H9 (cell line): ENCODE measurements around the gene CLK2. TPM values are rescaled to one million over a fixed set of nuclear protein-coding genes. Genes with fewer than 3 reads are reported as not detected.
A peak's percentile ranks its signal among the peaks of the same experiment; 100 is the strongest.

Source experiments
- DNase-seq: peaks from one replicate; pipeline ENCODE4 v3.0.0-alpha.2; 2017
- H2AFZ ChIP-seq: one replicate; pipeline ENCODE4 v1.6.1; 2013; ENCODE audit warnings: mild to moderate bottlenecking, low read length, control low read depth, moderate library complexity
- H2AK5ac ChIP-seq: 2 replicates; pipeline ENCODE4 v1.6.1; 2013; ENCODE audit warnings: low read length, control low read depth, mixed read lengths; ENCODE audit not compliant: insufficient read length
- H2BK120ac ChIP-seq: one replicate; pipeline ENCODE4 v1.6.1; 2013; ENCODE audit warnings: low read depth, mild to moderate bottlenecking, low read length, control low read depth, inconsistent platforms; ENCODE audit not compliant: poor library complexity, severe bottlenecking
- H2BK12ac ChIP-seq: 2 replicates; pipeline ENCODE4 v1.6.1; 2013; ENCODE audit warnings: low read length, control low read depth, mixed read lengths, low read depth; ENCODE audit not compliant: insufficient read length
- H2BK15ac ChIP-seq: 2 replicates; pipeline ENCODE4 v1.6.1; 2013; ENCODE audit warnings: low read depth, low read length, control low read depth
- H2BK20ac ChIP-seq: one replicate; pipeline ENCODE4 v1.6.1; 2013; ENCODE audit warnings: low read depth, mild to moderate bottlenecking, low read length, control low read depth, inconsistent platforms; ENCODE audit not compliant: poor library complexity, severe bottlenecking
- H2BK5ac ChIP-seq: 2 replicates; pipeline ENCODE4 v1.6.1; 2013; ENCODE audit warnings: low read length, control low read depth, mixed read lengths; ENCODE audit not compliant: insufficient read length
- H3K14ac ChIP-seq: 2 replicates; pipeline ENCODE4 v1.6.1; 2013; ENCODE audit warnings: low read length, control low read depth; ENCODE audit not compliant: insufficient read depth
- H3K18ac ChIP-seq: 2 replicates; pipeline ENCODE4 v1.6.1; 2013; ENCODE audit warnings: low read depth, mild to moderate bottlenecking, mixed read lengths, low read length, control low read depth; ENCODE audit not compliant: insufficient read length
- H3K23ac ChIP-seq: 2 replicates; pipeline ENCODE4 v1.6.1; 2013; ENCODE audit warnings: low read length, control low read depth, mixed read lengths, low read depth; ENCODE audit not compliant: insufficient read length
- H3K23me2 ChIP-seq: 2 replicates; pipeline ENCODE4 v1.6.1; 2013; ENCODE audit warnings: low read depth, mild to moderate bottlenecking, mixed read lengths, low read length, control low read depth; ENCODE audit not compliant: insufficient read length, poor library complexity, severe bottlenecking
- H3K27ac ChIP-seq: 2 replicates; pipeline ENCODE4 v1.5.1; 2013; ENCODE audit warnings: low read length, control low read depth, mixed read lengths, low read depth; ENCODE audit not compliant: insufficient read length
- H3K27me3 ChIP-seq: 2 replicates; pipeline ENCODE4 v1.6.1; 2013; ENCODE audit warnings: low read length, control low read depth, inconsistent platforms; ENCODE audit not compliant: insufficient read depth
- H3K4ac ChIP-seq: 2 replicates; pipeline ENCODE4 v1.6.1; 2013; ENCODE audit warnings: low read depth, mild to moderate bottlenecking, control low read depth, inconsistent platforms, low read length, moderate library complexity
- H3K4me1 ChIP-seq: 2 replicates; pipeline ENCODE4 v1.6.1; 2013; ENCODE audit warnings: low read length, control low read depth, inconsistent platforms; ENCODE audit not compliant: insufficient read depth
- H3K4me2 ChIP-seq: 2 replicates; pipeline ENCODE4 v1.6.1; 2013; ENCODE audit warnings: low read length, control low read depth, mixed read lengths; ENCODE audit not compliant: insufficient read length, insufficient read depth
- H3K56ac ChIP-seq: 2 replicates; pipeline ENCODE4 v1.6.1; 2013; ENCODE audit warnings: low read depth, mild to moderate bottlenecking, mixed read lengths, low read length, control low read depth; ENCODE audit not compliant: insufficient read length
- H3K79me1 ChIP-seq: 2 replicates; pipeline ENCODE4 v1.6.1; 2013; ENCODE audit warnings: low read depth, mild to moderate bottlenecking, moderate library complexity, low read length, control low read depth, inconsistent platforms; ENCODE audit not compliant: insufficient read depth, poor library complexity, severe bottlenecking
- H3K79me2 ChIP-seq: 2 replicates; pipeline ENCODE4 v1.6.1; 2013; ENCODE audit warnings: low read length, control low read depth, inconsistent platforms; ENCODE audit not compliant: insufficient read depth
- H3K9ac ChIP-seq: 2 replicates; pipeline ENCODE4 v1.6.1; 2013; ENCODE audit warnings: low read length, control low read depth, mixed read lengths; ENCODE audit not compliant: insufficient read length; ENCODE audit errors: extremely low read depth
- H3K9me3 ChIP-seq: one replicate; pipeline ENCODE4 v1.6.1; 2013; ENCODE audit warnings: low read depth, low read length, inconsistent platforms; ENCODE audit not compliant: control insufficient read depth
- H3T11ph ChIP-seq: one replicate; pipeline ENCODE4 v1.6.1; 2013; ENCODE audit warnings: mild to moderate bottlenecking, low read length, control low read depth, inconsistent platforms
- H4K20me1 ChIP-seq: one replicate; pipeline ENCODE4 v1.6.1; 2013; ENCODE audit not compliant: control insufficient read depth, insufficient read length, insufficient read depth
- H4K5ac ChIP-seq: 2 replicates; pipeline ENCODE4 v1.6.1; 2013; ENCODE audit warnings: low read depth, mild to moderate bottlenecking, mixed read lengths, low read length, control low read depth; ENCODE audit not compliant: insufficient read length
- H4K8ac ChIP-seq: replicated peaks from 2 replicates; pipeline ENCODE4 v1.6.1; 2013; ENCODE audit warnings: low read length, control low read depth, mixed read lengths, low read depth; ENCODE audit not compliant: insufficient read length
- H4K91ac ChIP-seq: 2 replicates; pipeline ENCODE4 v1.6.1; 2013; ENCODE audit warnings: low read depth, mild to moderate bottlenecking, moderate library complexity, mixed read lengths, low read length, control low read depth; ENCODE audit not compliant: insufficient read length
- H3K27ac Mint-ChIP-seq, 3 experiments: 2 replicates in 2 of 3; 3 replicates in 1 of 3; pipeline ENCODE4 v1.8.0; 2020 to 2021; ENCODE audit warnings: mixed read lengths in 3 of 3, mild to moderate bottlenecking in 1 of 3, moderate library complexity in 1 of 3
- H3K27me3 Mint-ChIP-seq: 2 replicates; pipeline ENCODE4 v1.8.0; 2021; ENCODE audit warnings: low read depth, mild to moderate bottlenecking, moderate library complexity, mixed read lengths
- H3K36me3 Mint-ChIP-seq, 3 experiments: 2 replicates in 2 of 3; 3 replicates in 1 of 3; pipeline ENCODE4 v1.8.0; 2020 to 2021; ENCODE audit warnings: low read depth in 3 of 3, mixed read lengths in 3 of 3; ENCODE audit not compliant: insufficient read depth in 1 of 3
- H3K4me1 Mint-ChIP-seq, 2 experiments: 2 replicates each; pipeline ENCODE4 v1.8.0; 2020; ENCODE audit warnings: mixed read lengths in 2 of 2
- H3K4me3 Mint-ChIP-seq, 2 experiments: 2 replicates in 1 of 2; 3 replicates in 1 of 2; pipeline ENCODE4 v1.8.0; 2020 to 2021; ENCODE audit warnings: mild to moderate bottlenecking in 2 of 2, mixed read lengths in 2 of 2, moderate library complexity in 1 of 2
- H3K9me3 Mint-ChIP-seq, 2 experiments: 2 replicates in 1 of 2; 3 replicates in 1 of 2; pipeline ENCODE4 v1.8.0; 2020; ENCODE audit warnings: mild to moderate bottlenecking in 2 of 2, mixed read lengths in 2 of 2, moderate library complexity in 1 of 2
- WGBS: extraction: QIAGEN DNeasy Blood & Tissue Kit; methylation state at CpG from one replicate; pipeline ENCODE4 v1.1.7; 2013; ENCODE audit warnings: missing lambda C conversion rate, low lambda C conversion rate, mixed read lengths; ENCODE audit not compliant: insufficient read length; ENCODE audit errors: extremely low coverage; 5-methylcytosine and 5-hydroxymethylcytosine counted together
- total RNA-seq: library from RNA; stranded (reverse); gene quantifications from 2 replicates; pipeline ENCODE4 v1.2.1, GENCODE V29; 2021
- TF ChIP-seq, protein P1 (sequence below): fragments of 200-600 bp; sonication (generic); conservative IDR thresholded peaks from 3 replicates; pipeline ENCODE4 v1.8.0; 2021; ENCODE audit warnings: antibody characterized with exemption, mild to moderate bottlenecking

Gene CLK2
- total RNA-seq, 1 experiment from 2014 or later: 77.5 TPM

GRCh38 chr1:155241841-155242264 lies 31.5 kb downstream of the CLK2 start:
- Histone ChIP-seq H3K27ac (no peak overlapping the region), H3K23me2 (peaks cover 9% of the 10 kb centered on the region), H3K4me1 (no peaks in the 10 kb centered on the region), H2BK120ac (no peak overlapping the region), H2BK15ac (no peak overlapping the region), H3K14ac (no peak overlapping the region), H4K91ac (no peak overlapping the region), H3K9ac (no peak overlapping the region), H3K23ac (no peak overlapping the region), H3K79me1 (no peaks in the 10 kb centered on the region), H3K56ac (no peak overlapping the region), H2BK5ac (no peak overlapping the region), H3T11ph (no peak overlapping the region), H4K5ac (no peak overlapping the region), H4K8ac (no peak overlapping the region), H2BK12ac (no peak overlapping the region), H2AK5ac (no peak overlapping the region), H3K4me2 (no peak overlapping the region), H2BK20ac (no peak overlapping the region), H2AFZ (no peak overlapping the region), H4K20me1 (no peaks in the 10 kb centered on the region), H3K79me2 (no peaks in the 10 kb centered on the region), H3K27me3 (no peaks in the 10 kb centered on the region; the same call in 1 of the 2 replicates), H3K9me3 (no peaks in the 10 kb centered on the region), H3K4ac (no peak overlapping the region), H3K18ac (no peak overlapping the region)
- Mint-ChIP-seq H3K36me3 (peaks cover 2 to 21% (median 21%) of the 10 kb centered on the region in 3 experiments), H3K4me1 (peaks cover 28 to 34% of the 10 kb centered on the region in 2 experiments), H3K4me3 (peak overlapping the region in 1 of 2 experiments; percentile 30; a peak in 2 of 5 replicates), H3K9me3 (peaks cover 0 to 3% of the 10 kb centered on the region in 2 experiments; a peak in 1 of 5 replicates), H3K27me3 (peaks cover 33% of the 10 kb centered on the region), H3K27ac (peak overlapping the region in 1 of 3 experiments; percentile 29; a peak in 2 of 7 replicates)
- TF ChIP-seq, protein P1, sequence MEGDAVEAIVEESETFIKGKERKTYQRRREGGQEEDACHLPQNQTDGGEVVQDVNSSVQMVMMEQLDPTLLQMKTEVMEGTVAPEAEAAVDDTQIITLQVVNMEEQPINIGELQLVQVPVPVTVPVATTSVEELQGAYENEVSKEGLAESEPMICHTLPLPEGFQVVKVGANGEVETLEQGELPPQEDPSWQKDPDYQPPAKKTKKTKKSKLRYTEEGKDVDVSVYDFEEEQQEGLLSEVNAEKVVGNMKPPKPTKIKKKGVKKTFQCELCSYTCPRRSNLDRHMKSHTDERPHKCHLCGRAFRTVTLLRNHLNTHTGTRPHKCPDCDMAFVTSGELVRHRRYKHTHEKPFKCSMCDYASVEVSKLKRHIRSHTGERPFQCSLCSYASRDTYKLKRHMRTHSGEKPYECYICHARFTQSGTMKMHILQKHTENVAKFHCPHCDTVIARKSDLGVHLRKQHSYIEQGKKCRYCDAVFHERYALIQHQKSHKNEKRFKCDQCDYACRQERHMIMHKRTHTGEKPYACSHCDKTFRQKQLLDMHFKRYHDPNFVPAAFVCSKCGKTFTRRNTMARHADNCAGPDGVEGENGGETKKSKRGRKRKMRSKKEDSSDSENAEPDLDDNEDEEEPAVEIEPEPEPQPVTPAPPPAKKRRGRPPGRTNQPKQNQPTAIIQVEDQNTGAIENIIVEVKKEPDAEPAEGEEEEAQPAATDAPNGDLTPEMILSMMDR: no peak
- no peak for DNase-seq
- no CpG with 5 or more reads among the region's 4 CpGs for WGBS
